ENCODE results near the gene TP53RK.

The TP53RK gene

GRCh38 chr20:46689082-46689753 lies at the start of gene TP53RK:
Gene TP53RK (minus strand): TSS chr20:46689444. CDS start chr20:46689414, 30 bp downstream.
- DNase-seq = peak; percentile 91

DNA sequence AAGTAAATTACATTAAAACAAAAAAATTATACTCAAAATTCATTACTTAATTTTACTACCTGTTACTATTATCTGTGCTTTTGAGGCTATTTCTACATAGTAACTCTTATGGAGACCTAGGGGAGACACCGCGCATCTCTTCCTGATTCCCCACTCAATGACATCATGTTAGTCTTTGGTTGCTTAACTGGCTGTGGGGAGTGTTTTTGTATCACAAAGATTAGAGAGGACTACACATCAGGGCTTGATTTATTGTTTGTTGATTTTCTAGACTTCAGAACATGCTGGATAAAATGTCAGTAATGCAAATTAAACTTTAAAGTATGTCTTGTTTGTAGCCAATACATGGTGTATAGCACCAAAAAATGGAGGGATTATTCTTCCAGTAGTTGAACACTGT lies 46.2 kb upstream of the TP53RK start:
- no peak for DNase-seq

DNA sequence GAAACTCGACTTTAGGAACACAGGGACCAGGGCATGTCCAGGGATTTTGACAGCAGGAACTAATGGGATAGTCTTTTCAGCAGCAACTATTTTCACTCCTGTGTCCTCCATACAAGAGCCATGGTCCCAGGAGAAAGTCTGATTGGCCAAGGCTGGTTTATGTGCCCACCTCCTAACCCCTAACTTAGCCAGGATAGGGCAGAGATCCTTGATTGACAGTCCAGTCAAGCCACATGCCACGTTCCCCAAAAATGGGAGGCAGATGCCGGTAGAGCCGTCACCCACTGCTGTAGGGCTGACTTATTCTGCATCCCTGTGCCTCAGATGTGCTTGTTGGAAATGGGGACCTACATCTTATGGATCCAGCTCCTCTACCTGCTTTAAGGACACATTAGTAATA lies 42.5 kb upstream of the TP53RK start:
- DNase-seq = no peak

DNA sequence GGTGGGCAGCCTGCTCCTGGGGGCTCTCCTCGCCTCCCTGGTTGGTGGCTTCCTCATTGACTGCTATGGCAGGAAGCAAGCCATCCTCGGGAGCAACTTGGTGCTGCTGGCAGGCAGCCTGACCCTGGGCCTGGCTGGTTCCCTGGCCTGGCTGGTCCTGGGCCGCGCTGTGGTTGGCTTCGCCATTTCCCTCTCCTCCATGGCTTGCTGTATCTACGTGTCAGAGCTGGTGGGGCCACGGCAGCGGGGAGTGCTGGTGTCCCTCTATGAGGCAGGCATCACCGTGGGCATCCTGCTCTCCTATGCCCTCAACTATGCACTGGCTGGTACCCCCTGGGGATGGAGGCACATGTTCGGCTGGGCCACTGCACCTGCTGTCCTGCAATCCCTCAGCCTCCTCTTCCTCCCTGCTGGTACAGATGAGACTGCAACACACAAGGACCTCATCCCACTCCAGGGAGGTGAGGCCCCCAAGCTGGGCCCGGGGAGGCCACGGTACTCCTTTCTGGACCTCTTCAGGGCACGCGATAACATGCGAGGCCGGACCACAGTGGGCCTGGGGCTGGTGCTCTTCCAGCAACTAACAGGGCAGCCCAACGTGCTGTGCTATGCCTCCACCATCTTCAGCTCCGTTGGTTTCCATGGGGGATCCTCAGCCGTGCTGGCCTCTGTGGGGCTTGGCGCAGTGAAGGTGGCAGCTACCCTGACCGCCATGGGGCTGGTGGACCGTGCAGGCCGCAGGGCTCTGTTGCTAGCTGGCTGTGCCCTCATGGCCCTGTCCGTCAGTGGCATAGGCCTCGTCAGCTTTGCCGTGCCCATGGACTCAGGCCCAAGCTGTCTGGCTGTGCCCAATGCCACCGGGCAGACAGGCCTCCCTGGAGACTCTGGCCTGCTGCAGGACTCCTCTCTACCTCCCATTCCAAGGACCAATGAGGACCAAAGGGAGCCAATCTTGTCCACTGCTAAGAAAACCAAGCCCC lies 36.2 kb upstream of the TP53RK start:
- DNase-seq = no peak

DNA sequence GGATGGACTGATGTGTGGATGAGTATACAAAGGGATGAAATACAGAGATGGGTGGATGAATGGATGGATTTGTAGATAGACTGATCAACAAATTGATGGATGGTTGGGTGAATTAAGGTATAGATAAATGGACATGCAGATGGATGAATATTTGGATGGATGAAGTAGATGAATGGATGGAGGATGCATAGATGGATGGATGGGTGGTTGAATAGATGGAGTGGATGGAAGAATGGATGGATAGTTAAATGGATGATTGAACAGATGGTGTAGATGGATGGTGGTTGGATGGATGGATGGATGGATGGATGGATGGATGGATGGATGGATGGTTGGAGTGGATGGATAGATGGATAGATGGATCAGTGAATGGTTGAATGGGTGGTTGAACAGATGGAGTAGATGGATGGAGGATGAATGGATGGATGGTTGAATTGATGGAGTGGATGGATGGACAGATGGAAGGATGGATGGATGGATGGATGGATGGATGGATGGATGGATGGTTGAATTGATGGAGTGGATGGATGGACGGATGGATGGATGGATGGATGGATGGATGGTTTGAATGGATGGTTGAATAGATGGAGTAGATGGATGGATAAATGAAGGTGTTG lies 35.2 kb upstream of the TP53RK start:
- DNase-seq = no peak

DNA sequence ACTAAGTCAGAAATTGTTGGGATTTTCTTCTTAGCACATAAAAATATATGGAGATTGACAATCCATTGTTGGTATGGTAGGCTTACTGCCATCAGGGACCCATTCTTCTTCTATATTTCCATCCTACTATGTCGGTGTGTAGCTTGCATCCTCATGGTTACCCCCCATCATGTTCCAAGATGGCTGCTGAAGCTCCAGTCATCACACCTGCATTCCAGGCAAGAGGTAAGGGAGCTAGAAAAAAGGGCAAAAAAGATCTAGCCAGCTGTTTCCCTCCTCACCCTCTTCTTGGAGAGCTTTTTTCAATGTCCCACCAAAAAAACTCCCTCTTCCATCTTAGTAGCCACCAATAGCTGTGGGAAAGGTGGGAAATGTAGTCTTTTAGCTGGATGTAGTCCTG lies 33.8 kb upstream of the TP53RK start:
- DNase-seq = no peak

GRCh38 chr20:46722450-46722849 lies 33.2 kb upstream of the TP53RK start:
- DNase-seq = no peak

DNA sequence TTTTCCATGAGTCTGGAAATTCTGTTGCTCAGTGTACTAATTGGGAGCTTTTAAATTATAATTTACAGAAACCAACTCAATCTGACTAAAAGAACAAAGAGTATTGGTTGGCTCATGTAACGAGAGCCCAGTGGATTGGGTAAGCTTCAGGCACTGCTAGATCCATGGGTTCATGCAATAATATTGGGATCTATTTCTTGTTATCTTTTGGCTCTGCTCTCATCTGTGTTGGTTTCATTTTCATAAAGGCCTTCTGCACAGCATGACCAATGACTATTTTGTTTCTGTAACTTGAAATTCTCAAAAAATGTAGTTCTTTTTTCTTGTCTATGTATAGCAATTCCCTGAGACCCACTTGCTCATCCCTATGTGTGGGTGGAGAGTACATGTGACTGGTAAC lies 32.2 kb upstream of the TP53RK start:
- no peak for DNase-seq

DNA sequence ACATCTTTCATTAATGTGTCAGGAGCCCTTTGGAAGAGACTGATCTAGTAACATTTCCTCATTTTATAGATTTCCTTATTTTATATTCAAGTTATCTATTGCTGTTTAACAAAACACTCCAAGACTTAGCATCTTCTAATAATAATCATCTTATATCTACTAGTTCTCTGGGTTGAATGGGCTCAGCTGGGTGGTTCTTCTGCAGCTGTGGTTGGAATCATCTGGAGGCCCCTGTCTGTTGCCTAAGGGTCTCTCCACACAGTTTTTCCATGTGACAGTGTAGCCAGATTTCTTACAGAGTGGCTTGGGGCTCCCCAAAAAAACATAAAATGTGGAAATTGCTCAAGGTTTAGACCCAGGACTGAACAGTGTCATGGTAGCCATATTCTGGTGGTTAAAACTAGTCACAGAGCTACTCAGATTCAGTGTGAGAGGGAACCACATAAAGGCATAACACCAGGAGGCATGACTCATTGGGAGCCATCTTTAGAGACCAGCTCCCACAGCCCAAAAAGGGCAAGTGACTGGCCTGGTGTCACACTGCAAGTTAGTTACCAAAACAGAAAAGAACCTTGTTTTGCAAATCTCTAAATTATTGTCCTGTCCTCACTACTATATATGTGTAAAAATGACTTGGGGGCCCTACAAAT lies 31.7 kb upstream of the TP53RK start:
- DNase-seq = no peak

DNA sequence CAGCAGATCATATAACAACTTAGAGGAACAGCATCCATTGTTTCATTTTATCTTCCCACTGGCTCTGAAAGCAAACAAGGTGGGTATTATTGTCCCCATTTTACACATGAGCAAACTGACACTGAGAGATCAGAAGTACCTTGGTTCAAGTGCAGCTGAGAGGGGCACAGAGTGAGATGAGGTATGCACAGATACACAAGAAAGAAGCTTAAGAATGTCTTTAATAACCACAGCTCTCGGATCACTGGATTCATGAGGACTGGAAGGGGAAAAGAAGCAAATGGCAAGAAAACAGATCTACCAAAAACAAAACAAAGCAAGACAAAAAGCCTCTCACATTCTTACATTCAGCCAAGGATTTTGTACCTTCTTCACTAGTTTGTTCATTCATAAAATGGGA lies 30.8 kb upstream of the TP53RK start:
- no peak for DNase-seq

GRCh38 chr20:46717818-46718541 lies 28.7 kb upstream of the TP53RK start:
- DNase-seq = no peak

GRCh38 chr20:46715292-46715756 lies 26.1 kb upstream of the TP53RK start:
- DNase-seq = no peak

GRCh38 chr20:46713957-46714834 lies 25.0 kb upstream of the TP53RK start:
- no peak for DNase-seq

DNA sequence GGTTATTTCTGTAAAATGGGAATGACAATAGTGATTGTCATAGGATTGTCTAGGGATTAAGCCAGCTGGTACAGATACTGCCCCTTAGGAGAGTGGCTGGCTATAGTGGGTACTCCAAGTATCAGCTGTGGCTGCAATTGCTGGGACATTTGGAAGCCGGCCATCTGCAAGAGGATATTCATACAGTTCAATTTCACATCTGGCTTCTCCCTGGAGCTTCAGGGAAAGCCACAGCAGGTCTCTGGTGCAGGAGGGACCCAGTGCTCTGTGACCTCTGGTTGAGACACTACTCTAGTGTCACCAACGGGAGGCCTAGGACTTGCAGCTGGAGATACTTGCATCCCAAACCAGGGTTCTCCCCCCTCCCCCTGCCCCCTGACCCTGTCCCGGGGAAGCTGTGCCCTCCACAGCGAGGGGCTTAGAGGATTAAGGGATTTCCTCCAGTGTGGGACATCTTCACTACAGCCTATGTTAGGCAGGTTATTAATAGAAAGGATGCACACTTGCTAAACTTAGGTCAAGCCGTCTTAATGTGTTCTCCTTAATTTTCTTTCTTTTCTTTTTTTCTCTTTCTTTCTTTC lies 22.9 kb upstream of the TP53RK start:
- no peak for DNase-seq

- DNase-seq = no peak
Measured at GRCh38 chr20:46710153-46710913, 21.1 kb upstream of the TP53RK start.

DNA sequence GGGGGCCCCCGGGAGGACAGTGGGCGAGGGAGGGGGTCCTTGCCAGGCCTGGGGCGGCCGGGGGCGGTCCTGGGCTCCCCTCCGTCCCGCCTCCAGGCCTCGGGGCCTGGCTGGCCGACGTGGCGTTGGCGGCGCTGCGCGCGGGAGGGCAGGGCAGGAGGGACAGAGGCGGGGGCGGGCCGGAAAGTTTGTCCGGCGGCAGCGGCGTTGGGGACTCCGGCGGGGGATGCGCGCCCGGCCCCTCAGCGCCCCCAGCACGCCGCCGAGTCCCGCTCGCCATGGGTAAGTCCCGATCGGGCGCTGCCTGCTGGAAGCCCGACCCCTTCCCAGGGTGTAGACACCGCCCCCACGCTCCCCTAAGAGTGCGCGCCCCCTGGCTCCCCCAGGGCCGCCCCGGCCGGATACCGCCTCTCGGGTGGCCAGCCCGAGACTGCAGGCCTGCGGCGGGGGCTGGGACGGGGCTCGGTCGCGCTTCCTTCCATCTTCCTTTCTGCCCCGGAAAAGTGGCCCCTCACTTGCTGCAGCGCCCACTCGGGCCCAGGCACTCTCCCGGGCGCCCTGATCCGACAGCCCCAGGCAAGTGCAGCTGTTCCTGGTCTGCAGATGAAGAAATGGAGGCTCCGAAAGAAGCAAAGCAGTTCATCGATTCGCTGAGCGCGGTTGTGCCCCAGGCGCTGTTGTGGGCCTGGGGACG lies 20.4 kb upstream of the TP53RK start, which contains the start of gene SLC2A10:
Gene SLC2A10, plus strand, starts transcription at position 191 of the 694 bp plus-strand sequence. Its CDS starts 88 bp downstream, at position 279.
- DNase-seq = no peak

- DNase-seq = no peak
Measured at GRCh38 chr20:46709055-46709458, 19.8 kb upstream of the TP53RK start.

- no peak for DNase-seq
Measured at GRCh38 chr20:46708172-46708860, 19.1 kb upstream of the TP53RK start.

DNA sequence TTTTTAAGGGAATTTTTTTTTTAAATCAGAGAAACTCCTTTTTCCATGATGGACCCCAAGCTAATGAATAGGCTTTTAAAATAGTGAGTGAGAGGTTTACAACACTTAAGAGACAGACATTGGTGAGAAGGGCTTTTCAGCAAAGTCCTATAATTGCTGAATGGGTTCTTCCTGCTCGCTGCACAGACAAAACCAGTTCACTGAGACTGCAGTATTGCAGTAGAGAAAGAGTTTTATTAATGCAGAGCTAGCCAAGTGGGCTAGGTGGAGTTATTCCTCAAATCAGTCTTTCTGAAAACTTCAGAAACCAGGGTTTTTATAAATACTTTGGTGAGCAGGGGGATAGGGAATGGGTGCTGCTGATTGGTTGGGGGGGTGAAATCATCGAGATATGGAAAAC lies 17.0 kb upstream of the TP53RK start:
- DNase-seq = no peak
